Ascending aorta (tissue), 2 donors: ENCODE measurements around the gene OSTN. TPM values are rescaled to one million over a fixed set of nuclear protein-coding genes. Genes with fewer than 3 reads are reported as not detected.

Experiments
- DNase-seq, 2 donors: peaks; one replicate each; pipeline ENCODE4 v3.0.0-alpha.2; 2019; ENCODE audit warnings: low spot score in 2 of 2
- H3K27ac ChIP-seq, 2 donors: fragments of 200-600 bp; sonication (generic); one replicate each; pipeline ENCODE4 v1.5.1; 2016 to 2017; ENCODE audit warnings: mild to moderate bottlenecking in 1 of 2
- H3K27me3 ChIP-seq: fragments of 200-600 bp; sonication (generic); one replicate; pipeline ENCODE4 v1.5.1; 2017
- H3K36me3 ChIP-seq, 2 donors: fragments of 200-600 bp; sonication (generic); one replicate each; pipeline ENCODE4 v1.5.1; 2016
- H3K4me1 ChIP-seq, 2 donors: fragments of 200-600 bp; sonication (generic); one replicate each; pipeline ENCODE4 v1.5.1; 2016 to 2017; ENCODE audit warnings: mild to moderate bottlenecking in 1 of 2
- H3K4me3 ChIP-seq, 2 donors: fragments of 200-600 bp; sonication (generic); one replicate each; pipeline ENCODE4 v1.5.1; 2016 to 2017; ENCODE audit warnings: mild to moderate bottlenecking in 1 of 2
- H3K9me3 ChIP-seq, 2 donors: fragments of 200-600 bp; sonication (generic); one replicate each; pipeline ENCODE4 v1.5.1; 2016
- intact Hi-C: fragments of 100-400 bp; cut with DNase I; formaldehyde crosslinking; loops from one replicate; pipeline ENCODE4 v1.15.1; 2023
- total RNA-seq: library from RNA; depleted of rRNA; stranded (reverse); fragments of >200 nt; gene quantifications from one replicate; pipeline ENCODE4 v1.1.0, GENCODE V29; 2016
- TF ChIP-seq, protein P1 (sequence below), 3 experiments: fragments of 200-600 bp in 2 of 3; fragments of 450-650 bp in 1 of 3; sonication (generic) in 2 of 3; IDR thresholded peaks; one replicate each; pipeline ENCODE4 v1.5.1; 2016 to 2019; ENCODE audit warnings: antibody characterized with exemption in 3 of 3, mild to moderate bottlenecking in 1 of 3, moderate library complexity in 1 of 3

The OSTN gene
- total RNA-seq, 1 donor from 2014 or later, result not detected

DNA sequence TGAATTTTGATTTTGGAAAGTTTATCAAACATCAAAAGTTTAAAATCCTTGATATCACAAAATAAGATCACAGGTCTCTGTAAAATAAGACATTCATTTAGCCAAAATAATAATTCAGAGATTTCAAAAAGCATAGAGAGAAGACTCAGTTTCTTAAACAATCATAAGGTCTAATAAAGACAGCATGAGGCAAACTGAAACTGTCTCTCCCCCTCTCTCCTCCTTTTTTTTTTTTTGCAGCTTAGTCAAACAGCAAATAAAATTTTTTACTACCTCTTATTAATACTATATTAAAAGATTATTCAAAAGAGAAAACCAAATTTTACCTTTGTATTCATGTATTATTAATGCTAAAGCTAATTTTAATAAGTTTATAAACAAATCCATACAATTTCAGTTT lies 57.4 kb downstream of the OSTN start:
- no peaks in the 10 kb centered on the region for H3K27me3 ChIP-seq
- no peaks in the 10 kb centered on the region for H3K4me1 ChIP-seq
- no peaks in the 10 kb centered on the region for H3K9me3 ChIP-seq
- intact Hi-C loops, result loop anchor here (10.0 kb wide), 1 partner anchor 138 kb away; no protein-coding TSS in a partner anchor
- no peak overlapping the region for H3K4me3 ChIP-seq
- no peaks in the 10 kb centered on the region for H3K36me3 ChIP-seq
- TF ChIP-seq, protein P1, sequence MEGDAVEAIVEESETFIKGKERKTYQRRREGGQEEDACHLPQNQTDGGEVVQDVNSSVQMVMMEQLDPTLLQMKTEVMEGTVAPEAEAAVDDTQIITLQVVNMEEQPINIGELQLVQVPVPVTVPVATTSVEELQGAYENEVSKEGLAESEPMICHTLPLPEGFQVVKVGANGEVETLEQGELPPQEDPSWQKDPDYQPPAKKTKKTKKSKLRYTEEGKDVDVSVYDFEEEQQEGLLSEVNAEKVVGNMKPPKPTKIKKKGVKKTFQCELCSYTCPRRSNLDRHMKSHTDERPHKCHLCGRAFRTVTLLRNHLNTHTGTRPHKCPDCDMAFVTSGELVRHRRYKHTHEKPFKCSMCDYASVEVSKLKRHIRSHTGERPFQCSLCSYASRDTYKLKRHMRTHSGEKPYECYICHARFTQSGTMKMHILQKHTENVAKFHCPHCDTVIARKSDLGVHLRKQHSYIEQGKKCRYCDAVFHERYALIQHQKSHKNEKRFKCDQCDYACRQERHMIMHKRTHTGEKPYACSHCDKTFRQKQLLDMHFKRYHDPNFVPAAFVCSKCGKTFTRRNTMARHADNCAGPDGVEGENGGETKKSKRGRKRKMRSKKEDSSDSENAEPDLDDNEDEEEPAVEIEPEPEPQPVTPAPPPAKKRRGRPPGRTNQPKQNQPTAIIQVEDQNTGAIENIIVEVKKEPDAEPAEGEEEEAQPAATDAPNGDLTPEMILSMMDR (IDR thresholded peaks at IDR 0.05), result no peak
- H3K27ac ChIP-seq, result no peak overlapping the region
- DNase-seq, result no peak

- TF ChIP-seq, protein P1 (IDR thresholded peaks at IDR 0.05), result no peak
- Histone ChIP-seq H3K4me1 (no peaks in the 10 kb centered on the region), H3K9me3 (no peaks in the 10 kb centered on the region), H3K27me3 (no peaks in the 10 kb centered on the region), H3K4me3 (no peak overlapping the region), H3K36me3 (no peaks in the 10 kb centered on the region), H3K27ac (no peak overlapping the region)
- no peak for DNase-seq
- intact Hi-C loops, result loop anchor here (10.0 kb wide), 1 partner anchor 138 kb away; no protein-coding TSS in a partner anchor
These were observed 58.2 kb downstream of the OSTN start for GRCh38 chr3:191257286-191257685.

DNA sequence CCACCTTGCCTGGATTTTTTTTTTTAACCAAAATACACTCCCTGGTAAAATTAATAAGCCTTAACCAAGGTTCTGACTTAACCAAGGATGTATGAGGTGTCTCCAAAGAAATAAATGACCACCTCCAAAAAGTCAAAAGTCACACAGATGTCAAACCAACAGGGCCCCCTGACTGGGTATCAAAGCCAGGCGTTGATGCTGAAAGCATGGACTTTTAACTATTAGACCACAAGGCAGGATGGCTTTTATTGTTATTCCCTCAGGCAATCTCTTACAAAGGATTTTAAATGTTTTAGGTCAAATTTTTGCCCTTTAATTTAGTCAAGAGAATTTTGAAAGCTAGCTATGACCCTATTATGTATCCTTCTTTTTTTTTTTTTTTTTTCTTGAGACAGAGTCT lies 60.4 kb downstream of the OSTN start:
- no peaks in the 10 kb centered on the region for H3K36me3 ChIP-seq
- TF ChIP-seq, protein P1 (IDR thresholded peaks at IDR 0.05), result no peak
- H3K4me3 ChIP-seq, result no peak overlapping the region
- no peaks in the 10 kb centered on the region for H3K27me3 ChIP-seq
- H3K27ac ChIP-seq, result no peak overlapping the region
- no peaks in the 10 kb centered on the region for H3K9me3 ChIP-seq
- H3K4me1 ChIP-seq, result no peaks in the 10 kb centered on the region
- intact Hi-C loops, result loop anchor here (10.0 kb wide), 1 partner anchor 135 kb away; no protein-coding TSS in a partner anchor
- no peak for DNase-seq

- Histone ChIP-seq H3K36me3 (no peaks in the 10 kb centered on the region), H3K27ac (no peak overlapping the region), H3K4me3 (no peak overlapping the region), H3K4me1 (no peaks in the 10 kb centered on the region), H3K27me3 (no peaks in the 10 kb centered on the region), H3K9me3 (no peaks in the 10 kb centered on the region)
- intact Hi-C loops, result no loop called here
- DNase-seq, result no peak
- TF ChIP-seq, protein P1 (IDR thresholded peaks at IDR 0.05), result no peak
These were observed 61.6 kb downstream of the OSTN start for GRCh38 chr3:191260431-191261303.

DNA sequence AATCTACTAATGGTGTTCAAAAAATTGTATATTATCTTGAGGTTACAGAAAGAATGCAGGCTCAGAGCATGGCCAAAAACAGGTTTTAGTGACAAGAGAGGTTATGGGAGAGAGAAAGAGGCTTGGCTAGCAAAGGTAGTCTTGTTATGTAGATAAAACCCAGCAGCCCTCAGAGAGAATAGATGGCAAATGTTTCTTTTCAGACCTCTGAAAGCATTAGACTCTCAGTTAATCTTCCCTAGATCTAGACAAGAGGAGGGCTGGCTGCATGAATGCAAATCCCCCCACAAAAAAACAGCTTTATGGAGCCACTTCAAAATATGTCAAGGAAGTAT lies 62.2 kb downstream of the OSTN start:
- no peaks in the 10 kb centered on the region for H3K27me3 ChIP-seq
- no peak overlapping the region for H3K27ac ChIP-seq
- TF ChIP-seq, protein P1 (IDR thresholded peaks at IDR 0.05), result no peak
- H3K4me1 ChIP-seq, result no peaks in the 10 kb centered on the region
- intact Hi-C loops, result no loop called here
- no peak for DNase-seq
- H3K9me3 ChIP-seq, result no peaks in the 10 kb centered on the region
- no peak overlapping the region for H3K4me3 ChIP-seq
- no peaks in the 10 kb centered on the region for H3K36me3 ChIP-seq
